HG03520 (cell line): ENCODE data around the gene KRTAP5-5.

Source experiments
- ATAC-seq: cut with Tn5 transposase; IDR thresholded peaks from one replicate; pipeline ENCODE4 v1.9.1; 2021; ENCODE audit warnings: mild to moderate bottlenecking, moderate library complexity; ENCODE audit not compliant: unreplicated experiment

Gene KRTAP5-5

GRCh38 chr11:1673446-1674172 is 44.0 kb downstream of the KRTAP5-5 start:
- no peak for ATAC-seq

- ATAC-seq: no peak
Measured at GRCh38 chr11:1674173-1675131, 44.9 kb downstream of the KRTAP5-5 start.

GRCh38 chr11:1675536-1676228 is 46.1 kb downstream of the KRTAP5-5 start:
- no peak for ATAC-seq

- ATAC-seq: no peak
Measured at GRCh38 chr11:1676229-1676740, 46.7 kb downstream of the KRTAP5-5 start.

GRCh38 chr11:1679881-1680280 is 50.3 kb downstream of the KRTAP5-5 start:
- ATAC-seq: no peak
